ENCODE results near the gene TAF3.

Gene TAF3

GRCh38 chr10:8051109-8051821, 233.0 kb downstream of the TAF3 start:
- Histone ChIP-seq H3K36me3 (ENCODE audit: control insufficient read depth, insufficient read depth, low read length, severe bottlenecking) (no peaks in the 10 kb centered on the region), H3K9me3 (ENCODE audit: control insufficient read depth, low read length) (no peaks in the 10 kb centered on the region), H3K27me3 (replicated peaks; ENCODE audit: control insufficient read depth, insufficient read depth, low read length) (peaks cover 68% of the 10 kb centered on the region), H3K4me1 (ENCODE audit: control insufficient read depth, insufficient read depth, low read length) (peaks cover 9% of the 10 kb centered on the region), H3K4me3 (ENCODE audit: low read length) (no peak overlapping the region), H3K9ac (ENCODE audit: low read length) (no peak overlapping the region)
- DNase-seq (ENCODE audit: low read depth) = no peak

- H3K9ac ChIP-seq (ENCODE audit: low read length) = no peak overlapping the region
- H3K9me3 ChIP-seq (ENCODE audit: control insufficient read depth, low read length) = no peaks in the 10 kb centered on the region
- H3K36me3 ChIP-seq (ENCODE audit: control insufficient read depth, insufficient read depth, low read length, severe bottlenecking) = no peaks in the 10 kb centered on the region
- no peak for DNase-seq (ENCODE audit: low read depth)
- H3K4me3 ChIP-seq (ENCODE audit: low read length) = no peak overlapping the region
- H3K27me3 ChIP-seq (replicated peaks; ENCODE audit: control insufficient read depth, insufficient read depth, low read length) = peaks cover 68% of the 10 kb centered on the region
- H3K4me1 ChIP-seq (ENCODE audit: control insufficient read depth, insufficient read depth, low read length) = peaks cover 9% of the 10 kb centered on the region
Observed at GRCh38 chr10:8051851-8052257, 233.5 kb downstream of the TAF3 start.

DNA sequence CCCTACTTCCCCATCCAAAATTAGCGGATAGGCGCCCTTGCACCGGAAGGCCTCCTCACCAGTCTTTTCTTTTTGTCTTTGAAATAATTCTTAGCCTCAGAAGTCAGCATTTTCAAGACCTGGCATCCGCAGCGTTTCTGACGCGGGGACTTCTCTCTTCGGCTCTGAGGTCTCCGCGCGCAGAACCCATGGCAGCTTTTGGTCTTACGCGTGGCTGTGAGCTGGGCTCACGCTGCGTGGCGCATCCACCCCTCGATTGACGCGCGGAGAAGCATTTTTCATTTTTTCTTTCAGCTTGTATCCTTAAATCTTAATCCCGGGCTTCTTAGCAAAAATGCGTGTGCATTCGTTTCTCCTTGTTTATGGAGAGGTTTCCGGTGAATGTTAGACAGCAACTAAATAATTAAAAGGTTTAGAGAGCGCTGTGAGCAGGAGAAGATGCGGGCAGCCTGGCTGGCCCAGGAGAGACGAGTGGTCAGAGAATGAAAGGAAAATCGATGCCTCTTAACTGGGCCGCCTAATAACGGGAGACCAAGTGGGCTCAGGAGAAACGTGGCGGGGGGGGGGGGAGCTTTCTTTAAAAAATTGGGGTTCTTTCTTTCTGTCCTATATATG, 234.1 kb downstream of the TAF3 start:
- Histone ChIP-seq H3K4me1 (ENCODE audit: control insufficient read depth, insufficient read depth, low read length) (peaks cover 9% of the 10 kb centered on the region), H3K36me3 (ENCODE audit: control insufficient read depth, insufficient read depth, low read length, severe bottlenecking) (no peaks in the 10 kb centered on the region), H3K9ac (ENCODE audit: low read length) (no peak overlapping the region), H3K27me3 (replicated peaks; ENCODE audit: control insufficient read depth, insufficient read depth, low read length) (peaks cover 68% of the 10 kb centered on the region), H3K4me3 (ENCODE audit: low read length) (no peak overlapping the region), H3K9me3 (ENCODE audit: control insufficient read depth, low read length) (no peaks in the 10 kb centered on the region)
- no peak for DNase-seq (ENCODE audit: low read depth)

- Histone ChIP-seq H3K4me1 (ENCODE audit: control insufficient read depth, insufficient read depth, low read length) (peaks cover 9% of the 10 kb centered on the region), H3K36me3 (ENCODE audit: control insufficient read depth, insufficient read depth, low read length, severe bottlenecking) (no peaks in the 10 kb centered on the region), H3K9ac (ENCODE audit: low read length) (no peak overlapping the region), H3K9me3 (ENCODE audit: control insufficient read depth, low read length) (no peaks in the 10 kb centered on the region), H3K4me3 (ENCODE audit: low read length) (no peak overlapping the region), H3K27me3 (replicated peaks; ENCODE audit: control insufficient read depth, insufficient read depth, low read length) (peaks cover 68% of the 10 kb centered on the region)
- no peak for DNase-seq (ENCODE audit: low read depth)
Observed at GRCh38 chr10:8052956-8053445, 234.7 kb downstream of the TAF3 start.

DNA sequence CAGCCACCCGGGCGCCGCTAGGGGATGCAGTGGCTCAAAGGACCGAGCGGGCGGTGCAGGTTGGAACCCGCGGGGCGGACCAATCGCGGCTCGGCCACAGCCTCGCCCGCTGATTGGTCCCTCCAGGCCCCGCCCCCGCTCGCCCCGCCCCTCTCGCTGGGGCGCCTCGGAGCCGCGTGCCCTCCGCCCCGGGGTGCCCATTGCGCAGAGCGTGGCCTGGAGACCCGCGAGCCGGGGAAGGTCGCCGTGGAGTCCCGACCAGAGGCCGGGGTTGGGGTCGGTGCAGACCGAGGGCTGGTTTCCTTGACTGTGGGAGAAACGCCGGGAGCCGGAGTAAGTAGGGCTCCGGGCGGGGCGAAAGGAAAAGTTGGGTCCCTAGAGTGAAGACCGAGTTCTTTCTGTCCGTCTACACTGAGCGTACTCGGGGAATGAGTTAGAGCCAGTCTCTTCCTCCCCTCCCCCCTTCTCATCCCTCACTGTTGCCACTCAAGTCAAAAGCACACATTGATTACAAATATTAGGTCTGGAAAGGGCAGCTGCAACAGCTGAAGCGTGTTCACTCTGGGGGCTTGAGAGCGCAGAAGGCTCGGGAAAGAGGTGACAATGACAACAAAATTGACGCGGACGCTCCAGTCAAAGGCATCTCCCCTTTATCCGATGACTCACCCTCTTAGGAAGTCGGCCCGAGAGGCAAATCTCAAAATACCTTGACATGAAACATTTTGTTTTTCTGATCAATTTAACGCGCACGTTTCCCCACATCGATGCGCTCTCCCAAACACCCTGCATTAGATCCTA, 235.3 kb downstream of the TAF3 start:
- H3K4me3 ChIP-seq (ENCODE audit: low read length) = peak overlapping the region; percentile 77
- peak; percentile 88 for DNase-seq (ENCODE audit: low read depth)
- peaks cover 66% of the 10 kb centered on the region for H3K27me3 ChIP-seq (replicated peaks; ENCODE audit: control insufficient read depth, insufficient read depth, low read length)
- no peaks in the 10 kb centered on the region for H3K9me3 ChIP-seq (ENCODE audit: control insufficient read depth, low read length)
- H3K36me3 ChIP-seq (ENCODE audit: control insufficient read depth, insufficient read depth, low read length, severe bottlenecking) = no peaks in the 10 kb centered on the region
- no peak overlapping the region for H3K9ac ChIP-seq (ENCODE audit: low read length)
- H3K4me1 ChIP-seq (ENCODE audit: control insufficient read depth, insufficient read depth, low read length) = peaks cover 9% of the 10 kb centered on the region

GRCh38 chr10:8054244-8054493, 235.9 kb downstream of the TAF3 start:
- peak; percentile 35 for DNase-seq (ENCODE audit: low read depth)
- H3K4me3 ChIP-seq (ENCODE audit: low read length) = peak overlapping the region; percentile 77
- peaks cover 68% of the 10 kb centered on the region for H3K27me3 ChIP-seq (replicated peaks; ENCODE audit: control insufficient read depth, insufficient read depth, low read length)
- no peaks in the 10 kb centered on the region for H3K9me3 ChIP-seq (ENCODE audit: control insufficient read depth, low read length)
- no peak overlapping the region for H3K9ac ChIP-seq (ENCODE audit: low read length)
- no peaks in the 10 kb centered on the region for H3K36me3 ChIP-seq (ENCODE audit: control insufficient read depth, insufficient read depth, low read length, severe bottlenecking)
- H3K4me1 ChIP-seq (ENCODE audit: control insufficient read depth, insufficient read depth, low read length) = peaks cover 9% of the 10 kb centered on the region

GRCh38 chr10:8054494-8055407, 236.4 kb downstream of the TAF3 start, which contains the start of gene GATA3:
TSS of gene GATA3 (plus strand) at chr10:8054688. CDS start at chr10:8055656, 968 bp downstream.
- peaks cover 68% of the 10 kb centered on the region for H3K27me3 ChIP-seq (replicated peaks; ENCODE audit: control insufficient read depth, insufficient read depth, low read length)
- DNase-seq (ENCODE audit: low read depth) = peak; percentile 50

DNA sequence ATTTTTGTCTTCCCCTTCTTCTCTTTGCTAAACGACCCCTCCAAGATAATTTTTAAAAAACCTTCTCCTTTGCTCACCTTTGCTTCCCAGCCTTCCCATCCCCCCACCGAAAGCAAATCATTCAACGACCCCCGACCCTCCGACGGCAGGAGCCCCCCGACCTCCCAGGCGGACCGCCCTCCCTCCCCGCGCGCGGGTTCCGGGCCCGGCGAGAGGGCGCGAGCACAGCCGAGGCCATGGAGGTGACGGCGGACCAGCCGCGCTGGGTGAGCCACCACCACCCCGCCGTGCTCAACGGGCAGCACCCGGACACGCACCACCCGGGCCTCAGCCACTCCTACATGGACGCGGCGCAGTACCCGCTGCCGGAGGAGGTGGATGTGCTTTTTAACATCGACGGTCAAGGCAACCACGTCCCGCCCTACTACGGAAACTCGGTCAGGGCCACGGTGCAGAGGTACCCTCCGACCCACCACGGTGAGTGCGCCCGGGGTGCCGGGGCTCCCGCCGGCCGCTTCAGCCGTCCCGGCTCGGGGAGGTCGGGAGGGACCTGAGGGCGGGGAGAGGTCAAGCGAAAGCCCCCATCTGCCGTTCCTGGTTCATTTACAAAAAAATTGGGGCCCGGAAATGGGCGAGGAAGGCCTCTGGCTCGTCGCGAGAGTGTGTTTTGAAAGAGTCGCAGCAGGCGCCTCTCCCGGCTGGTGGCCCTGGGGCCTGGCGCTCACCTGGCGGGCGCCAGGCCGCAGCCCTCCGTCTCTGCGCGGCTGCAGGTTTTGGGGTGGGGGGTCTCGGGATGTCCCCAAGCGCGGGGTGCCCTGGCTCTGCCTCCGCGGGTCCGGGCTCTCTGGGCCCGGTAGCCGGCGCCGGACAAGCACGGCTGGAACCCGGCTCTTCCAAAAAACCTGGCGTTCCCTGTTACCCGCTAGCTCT, 237.4 kb downstream of the TAF3 start:
- no peaks in the 10 kb centered on the region for H3K9me3 ChIP-seq (ENCODE audit: control insufficient read depth, low read length)
- H3K9ac ChIP-seq (ENCODE audit: low read length) = no peak overlapping the region
- H3K36me3 ChIP-seq (ENCODE audit: control insufficient read depth, insufficient read depth, low read length, severe bottlenecking) = no peaks in the 10 kb centered on the region
- no peak overlapping the region for H3K4me3 ChIP-seq (ENCODE audit: low read length)
- DNase-seq (ENCODE audit: low read depth) = no peak
- peaks cover 9% of the 10 kb centered on the region for H3K4me1 ChIP-seq (ENCODE audit: control insufficient read depth, insufficient read depth, low read length)
- peaks cover 71% of the 10 kb centered on the region for H3K27me3 ChIP-seq (replicated peaks; ENCODE audit: control insufficient read depth, insufficient read depth, low read length)

More at GRCh38 chr10:8054494-8055407, 236.4 kb downstream of the TAF3 start, which contains the start of gene GATA3:
- Histone ChIP-seq H3K4me3 (ENCODE audit: low read length) (peak within 1 kb of the TSS; percentile 77), H3K4me1 (ENCODE audit: control insufficient read depth, insufficient read depth, low read length) (peaks cover 9% of the 10 kb centered on the region), H3K36me3 (ENCODE audit: control insufficient read depth, insufficient read depth, low read length, severe bottlenecking) (no peaks in the 10 kb centered on the region), H3K9ac (ENCODE audit: low read length) (no peak within 1 kb of the TSS), H3K9me3 (ENCODE audit: control insufficient read depth, low read length) (no peaks in the 10 kb centered on the region)

DNA sequence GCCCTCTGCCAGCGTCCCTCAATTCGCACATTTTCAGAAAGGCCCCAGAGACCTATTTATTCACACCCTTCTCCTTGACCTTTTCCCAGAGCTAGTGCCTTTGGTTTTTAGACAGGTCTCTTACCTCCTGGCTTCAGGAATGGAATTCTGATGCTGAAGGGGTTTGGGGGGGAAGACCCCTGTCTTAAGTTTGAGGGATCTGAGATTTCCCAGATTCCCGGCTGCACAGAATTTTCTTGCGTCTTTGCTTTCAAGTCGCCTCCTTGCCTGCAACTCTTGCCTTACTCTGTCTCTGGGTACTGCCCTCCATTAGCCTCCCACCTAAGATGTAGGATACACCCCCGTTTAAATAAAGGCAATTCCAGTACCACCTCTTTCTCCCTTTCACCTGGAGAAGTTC, 238.1 kb downstream of the TAF3 start:
- DNase-seq (ENCODE audit: low read depth) = no peak
- peaks cover 78% of the 10 kb centered on the region for H3K27me3 ChIP-seq (replicated peaks; ENCODE audit: control insufficient read depth, insufficient read depth, low read length)

DNA sequence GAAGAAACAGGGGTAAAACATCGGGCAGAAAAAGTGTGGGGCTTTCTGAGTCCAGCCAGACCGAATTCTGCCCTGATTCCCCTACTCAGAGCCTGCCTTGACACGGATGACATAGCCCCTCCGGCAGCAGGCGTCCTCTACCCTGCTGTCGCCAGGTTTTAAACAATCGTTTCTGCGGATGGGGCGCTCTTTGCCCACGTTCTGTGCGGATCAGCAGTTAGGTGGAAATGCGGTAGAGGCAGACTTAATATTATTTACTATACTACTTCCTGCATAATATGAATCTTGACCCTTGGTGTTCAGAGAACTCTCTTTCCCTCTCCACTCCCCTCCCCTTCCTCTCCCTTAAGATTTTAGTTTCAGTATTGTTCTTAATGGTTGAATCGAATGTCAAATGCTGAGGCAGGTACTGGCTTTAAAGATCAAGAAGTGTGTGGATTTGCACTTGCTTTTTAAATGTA, 238.6 kb downstream of the TAF3 start:
- H3K4me1 ChIP-seq (ENCODE audit: control insufficient read depth, insufficient read depth, low read length) = peaks cover 9% of the 10 kb centered on the region
- H3K9ac ChIP-seq (ENCODE audit: low read length) = no peak overlapping the region
- peaks cover 81% of the 10 kb centered on the region for H3K27me3 ChIP-seq (replicated peaks; ENCODE audit: control insufficient read depth, insufficient read depth, low read length)
- no peaks in the 10 kb centered on the region for H3K9me3 ChIP-seq (ENCODE audit: control insufficient read depth, low read length)
- no peak for DNase-seq (ENCODE audit: low read depth)
- no peak overlapping the region for H3K4me3 ChIP-seq (ENCODE audit: low read length)
- no peaks in the 10 kb centered on the region for H3K36me3 ChIP-seq (ENCODE audit: control insufficient read depth, insufficient read depth, low read length, severe bottlenecking)

More for the DNA sequence above, 238.1 kb downstream of the TAF3 start:
- Histone ChIP-seq H3K4me3 (ENCODE audit: low read length) (no peak overlapping the region), H3K36me3 (ENCODE audit: control insufficient read depth, insufficient read depth, low read length, severe bottlenecking) (no peaks in the 10 kb centered on the region), H3K9ac (ENCODE audit: low read length) (no peak overlapping the region), H3K4me1 (ENCODE audit: control insufficient read depth, insufficient read depth, low read length) (peaks cover 9% of the 10 kb centered on the region), H3K9me3 (ENCODE audit: control insufficient read depth, low read length) (no peaks in the 10 kb centered on the region)
